WTC11 (cell line): ENCODE data around the gene SIRT2.

Experiments
- ATF2 ChIP-seq: sonication (generic); formaldehyde crosslinking; IDR thresholded peaks from 2 replicates; pipeline ENCODE4 v1.8.1; 2022; ENCODE audit warnings: low read depth, missing genetic modification reagents, borderline replicate concordance
- IRF2 ChIP-seq: sonication (generic); formaldehyde crosslinking; IDR thresholded peaks from 2 replicates; pipeline ENCODE4 v1.8.0; 2022; ENCODE audit warnings: low read depth, missing genetic modification reagents, borderline replicate concordance
- MAX ChIP-seq: sonication (generic); formaldehyde crosslinking; IDR thresholded peaks from 2 replicates; pipeline ENCODE4 v1.8.0; 2022; ENCODE audit warnings: mild to moderate bottlenecking, missing genetic modification reagents
- NFYB ChIP-seq: sonication (generic); formaldehyde crosslinking; conservative IDR thresholded peaks from 2 replicates; pipeline ENCODE4 v1.8.0; 2022; ENCODE audit warnings: low read depth, missing genetic modification reagents
- NR1H2 ChIP-seq: sonication (generic); formaldehyde crosslinking; IDR thresholded peaks from 2 replicates; pipeline ENCODE4 v1.9.0; 2021; ENCODE audit warnings: mild to moderate bottlenecking, moderate library complexity, missing genetic modification reagents
- SMAD4 ChIP-seq: sonication (generic); formaldehyde crosslinking; IDR thresholded peaks from 2 replicates; pipeline ENCODE4 v1.8.0; 2022; ENCODE audit warnings: mild to moderate bottlenecking, missing genetic modification reagents
- TEAD4 ChIP-seq: sonication (generic); formaldehyde crosslinking; IDR thresholded peaks from 2 replicates; pipeline ENCODE4 v1.8.0; 2022; ENCODE audit warnings: mild to moderate bottlenecking, missing genetic modification reagents
- TP53 ChIP-seq: sonication (generic); formaldehyde crosslinking; IDR thresholded peaks from 2 replicates; pipeline ENCODE4 v1.8.1; 2023; ENCODE audit warnings: mild to moderate bottlenecking, missing genetic modification reagents
- ZNF232 ChIP-seq: sonication (generic); formaldehyde crosslinking; IDR thresholded peaks from 2 replicates; pipeline ENCODE4 v1.8.0; 2022; ENCODE audit warnings: mild to moderate bottlenecking, missing genetic modification reagents
- ZNF425 ChIP-seq: fragments of 250-450 bp; sonication (Bioruptor Pico); conservative IDR thresholded peaks from 2 replicates; pipeline ENCODE4 v1.9.0; 2021; ENCODE audit warnings: mild to moderate bottlenecking
- TF ChIP-seq, protein P1 (sequence below): fragments of 200-600 bp; IDR thresholded peaks from 2 replicates; pipeline ENCODE4 v1.8.0; 2022; ENCODE audit warnings: antibody characterized with exemption
- TF ChIP-seq, protein P2 (sequence below): sonication (generic); formaldehyde crosslinking; IDR thresholded peaks from 2 replicates; pipeline ENCODE4 v1.8.0; 2023; ENCODE audit warnings: missing genetic modification reagents

DNA sequence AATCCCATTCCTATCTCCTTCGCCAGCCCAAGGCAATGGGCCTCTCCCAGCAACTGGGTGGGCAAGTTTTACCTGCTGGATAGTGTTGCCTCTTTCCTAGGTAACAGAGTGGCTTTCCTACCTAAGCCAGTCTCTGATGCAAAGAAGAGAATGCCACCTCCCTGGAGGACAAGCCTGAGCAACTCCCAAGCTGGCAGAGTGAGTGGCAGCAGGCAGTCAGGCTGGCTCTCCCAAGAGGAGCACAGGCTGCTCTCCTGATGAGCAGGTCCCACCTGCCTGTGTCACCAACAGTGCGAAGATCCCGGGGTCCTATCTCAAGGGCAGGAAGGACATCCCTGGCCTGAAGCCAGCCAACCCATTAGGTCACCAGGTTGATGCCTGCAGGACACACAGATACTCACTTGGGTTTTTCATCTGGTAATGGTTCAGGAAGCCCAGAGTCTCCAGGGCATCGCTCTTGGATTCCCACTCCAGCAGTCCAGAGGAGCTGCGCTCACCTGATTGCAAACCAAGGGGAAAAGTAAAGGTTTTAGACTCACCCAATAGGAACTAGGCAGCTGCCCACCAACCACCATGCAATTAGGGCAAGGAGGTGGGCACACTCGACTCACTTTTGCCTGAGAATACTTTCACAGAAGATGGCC is 62.3 kb downstream of the SIRT2 start:
- TF ChIP-seq, protein P1, sequence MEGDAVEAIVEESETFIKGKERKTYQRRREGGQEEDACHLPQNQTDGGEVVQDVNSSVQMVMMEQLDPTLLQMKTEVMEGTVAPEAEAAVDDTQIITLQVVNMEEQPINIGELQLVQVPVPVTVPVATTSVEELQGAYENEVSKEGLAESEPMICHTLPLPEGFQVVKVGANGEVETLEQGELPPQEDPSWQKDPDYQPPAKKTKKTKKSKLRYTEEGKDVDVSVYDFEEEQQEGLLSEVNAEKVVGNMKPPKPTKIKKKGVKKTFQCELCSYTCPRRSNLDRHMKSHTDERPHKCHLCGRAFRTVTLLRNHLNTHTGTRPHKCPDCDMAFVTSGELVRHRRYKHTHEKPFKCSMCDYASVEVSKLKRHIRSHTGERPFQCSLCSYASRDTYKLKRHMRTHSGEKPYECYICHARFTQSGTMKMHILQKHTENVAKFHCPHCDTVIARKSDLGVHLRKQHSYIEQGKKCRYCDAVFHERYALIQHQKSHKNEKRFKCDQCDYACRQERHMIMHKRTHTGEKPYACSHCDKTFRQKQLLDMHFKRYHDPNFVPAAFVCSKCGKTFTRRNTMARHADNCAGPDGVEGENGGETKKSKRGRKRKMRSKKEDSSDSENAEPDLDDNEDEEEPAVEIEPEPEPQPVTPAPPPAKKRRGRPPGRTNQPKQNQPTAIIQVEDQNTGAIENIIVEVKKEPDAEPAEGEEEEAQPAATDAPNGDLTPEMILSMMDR, result no peak
- TF ChIP-seq MAX (CRISPR knock-in tag) (no peak), NFYB (CRISPR knock-in tag) (no peak), ATF2 (CRISPR knock-in tag) (no peak), IRF2 (CRISPR knock-in tag) (no peak), ZNF425 (CRISPR knock-in tag) (no peak), ZNF232 (CRISPR knock-in tag) (no peak), TEAD4 (no peak), SMAD4 (CRISPR knock-in tag) (no peak), NR1H2 (CRISPR knock-in tag) (no peak), TP53 (CRISPR knock-in tag) (no peak)
- TF ChIP-seq, protein P2, sequence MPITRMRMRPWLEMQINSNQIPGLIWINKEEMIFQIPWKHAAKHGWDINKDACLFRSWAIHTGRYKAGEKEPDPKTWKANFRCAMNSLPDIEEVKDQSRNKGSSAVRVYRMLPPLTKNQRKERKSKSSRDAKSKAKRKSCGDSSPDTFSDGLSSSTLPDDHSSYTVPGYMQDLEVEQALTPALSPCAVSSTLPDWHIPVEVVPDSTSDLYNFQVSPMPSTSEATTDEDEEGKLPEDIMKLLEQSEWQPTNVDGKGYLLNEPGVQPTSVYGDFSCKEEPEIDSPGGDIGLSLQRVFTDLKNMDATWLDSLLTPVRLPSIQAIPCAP (CRISPR knock-in tag), result no peak
